ENCODE measurements around the gene JMJD4. TPM values are rescaled to one million over a fixed set of nuclear protein-coding genes. Genes with fewer than 3 reads are reported as not detected.

Gene JMJD4
- polyA plus RNA-seq, 1 experiment, result 20.5 TPM

- Histone ChIP-seq H3K4me3 (ENCODE audit: low read depth, low read length) (no peak overlapping the region), H3K27me3 (ENCODE audit: control insufficient read depth, insufficient read depth, low read length) (no peaks in the 10 kb centered on the region), H3K36me3 (ENCODE audit: control insufficient read depth, insufficient read depth, low read length) (peaks cover 3% of the 10 kb centered on the region)
- ChIA-PET POLR2A (no interaction called here), CTCF (interaction anchor here (0.8 kb wide), 1 partner anchor 13 kb away, joined by 3 read pairs; no protein-coding TSS in a partner anchor)
- no peak for DNase-seq (ENCODE audit: low read depth)
- no peak for TF ChIP-seq CTCF (IDR thresholded peaks at IDR 0.05; ENCODE audit: insufficient read depth, low read depth, low read length)
Measured at GRCh38 chr1:227740401-227740960, 5.4 kb upstream of the JMJD4 start.

GRCh38 chr1:227739636-227740035 is 4.5 kb upstream of the JMJD4 start:
- no peak for DNase-seq (ENCODE audit: low read depth)
- Histone ChIP-seq H3K27me3 (ENCODE audit: control insufficient read depth, insufficient read depth, low read length) (no peaks in the 10 kb centered on the region), H3K36me3 (ENCODE audit: control insufficient read depth, insufficient read depth, low read length) (peaks cover 3% of the 10 kb centered on the region), H3K4me3 (ENCODE audit: low read depth, low read length) (no peak overlapping the region)
- TF ChIP-seq CTCF (IDR thresholded peaks at IDR 0.05; ENCODE audit: insufficient read depth, low read depth, low read length), result no peak
- CTCF ChIA-PET, result no interaction called here
- POLR2A ChIA-PET, result no interaction called here

GRCh38 chr1:227738820-227739219 is 3.7 kb upstream of the JMJD4 start:
- Histone ChIP-seq H3K36me3 (ENCODE audit: control insufficient read depth, insufficient read depth, low read length) (peaks cover 3% of the 10 kb centered on the region), H3K27me3 (ENCODE audit: control insufficient read depth, insufficient read depth, low read length) (no peaks in the 10 kb centered on the region), H3K4me3 (ENCODE audit: low read depth, low read length) (no peak overlapping the region)
- CTCF ChIA-PET, result no interaction called here
- no peak for DNase-seq (ENCODE audit: low read depth)
- POLR2A ChIA-PET, result no interaction called here
- no peak for TF ChIP-seq CTCF (IDR thresholded peaks at IDR 0.05; ENCODE audit: insufficient read depth, low read depth, low read length)

- no peak for DNase-seq (ENCODE audit: low read depth)
- TF ChIP-seq CTCF (IDR thresholded peaks at IDR 0.05; ENCODE audit: insufficient read depth, low read depth, low read length), result no peak
- Histone ChIP-seq H3K4me3 (ENCODE audit: low read depth, low read length) (no peak overlapping the region), H3K36me3 (ENCODE audit: control insufficient read depth, insufficient read depth, low read length) (peaks cover 14% of the 10 kb centered on the region), H3K27me3 (ENCODE audit: control insufficient read depth, insufficient read depth, low read length) (no peaks in the 10 kb centered on the region)
- CTCF ChIA-PET, result no interaction called here
- POLR2A ChIA-PET, result no interaction called here
Measured at GRCh38 chr1:227736814-227737432, 1.8 kb upstream of the JMJD4 start.

GRCh38 chr1:227735539-227736285 is 610 bp upstream of the JMJD4 start:
- no peak for DNase-seq (ENCODE audit: low read depth)
- Histone ChIP-seq H3K4me3 (ENCODE audit: low read depth, low read length) (peak overlapping the region; percentile 96), H3K27me3 (ENCODE audit: control insufficient read depth, insufficient read depth, low read length) (no peaks in the 10 kb centered on the region), H3K36me3 (ENCODE audit: control insufficient read depth, insufficient read depth, low read length) (peaks cover 18% of the 10 kb centered on the region)
- POLR2A ChIA-PET, result no interaction called here
- CTCF ChIA-PET, result interaction anchor here (0.8 to 0.9 kb wide), 2 partner anchors 23 to 28 kb away, joined by 3 to 5 read pairs; no protein-coding TSS in a partner anchor
- no peak for TF ChIP-seq CTCF (IDR thresholded peaks at IDR 0.05; ENCODE audit: insufficient read depth, low read depth, low read length)

Data from BJ (cell line).